ENCODE results near the gene TRPM5. TPM values are rescaled to one million over a fixed set of nuclear protein-coding genes. Genes with fewer than 3 reads are reported as not detected.

The TRPM5 gene
- polyA plus RNA-seq, 1 of the 3 experiments (the other 2 are of a cell fraction), result not detected

DNA sequence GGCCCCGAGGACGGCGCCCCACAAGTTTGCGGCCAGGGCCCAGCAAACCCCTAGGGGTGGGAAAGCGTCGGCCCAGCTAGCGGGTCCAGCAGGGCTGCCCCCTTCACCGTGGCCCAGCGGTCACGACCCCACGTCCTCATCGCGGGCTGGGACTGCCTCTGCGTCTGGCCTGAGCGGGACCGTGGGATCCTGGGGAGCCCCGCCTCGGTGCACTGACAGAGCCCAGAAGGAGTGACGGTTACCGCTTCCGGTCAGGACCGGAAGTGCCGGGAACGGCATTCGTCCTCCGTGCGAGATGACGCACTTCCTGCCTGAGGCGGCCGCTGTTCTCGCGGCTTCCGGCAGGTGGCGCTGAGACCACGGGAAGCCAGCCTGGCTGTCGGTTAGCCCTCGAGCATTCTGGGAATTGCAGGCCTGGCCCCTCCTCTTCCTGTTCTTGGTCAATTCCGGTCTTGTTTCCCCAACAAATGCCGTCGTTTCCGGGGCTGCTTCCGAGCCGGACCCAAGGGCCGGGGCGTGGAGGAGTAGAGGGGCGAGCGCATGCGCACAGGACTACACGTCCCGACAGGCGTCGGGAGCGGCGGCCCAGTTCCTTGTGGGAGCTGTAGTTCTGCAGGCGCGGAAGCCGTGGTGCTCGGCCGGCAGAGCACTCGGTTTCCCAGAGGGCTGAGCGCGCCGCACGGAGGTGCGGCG is 44.1 kb downstream of the TRPM5 start, which contains the start of gene TSSC4 (continued):
- TF ChIP-seq MXI1 (IDR thresholded peaks at IDR 0.05; ENCODE audit: low read depth, low read length) (peak; percentile 27), FOSL2 (IDR thresholded peaks at IDR 0.05; ENCODE audit: borderline replicate concordance, low read depth) (no peak; the same call in 1 of the 2 replicates), GABPA (IDR thresholded peaks at IDR 0.05; ENCODE audit: low read depth) (peak; percentile 97), POLR2AphosphoS5 (IDR thresholded peaks at IDR 0.05; ENCODE audit: low read depth, low read length) (peak; percentile 92), TEAD4 (IDR thresholded peaks at IDR 0.05; ENCODE audit: borderline replicate concordance, insufficient read depth) (0 out of 2 replicates have a peak, but pooled peaks have one; percentile 15), SMC3 (IDR thresholded peaks at IDR 0.05; ENCODE audit: low read depth, low read length) (peak; percentile 74; the same call in 1 of the 2 replicates)
- TF ChIP-seq, protein P1, sequence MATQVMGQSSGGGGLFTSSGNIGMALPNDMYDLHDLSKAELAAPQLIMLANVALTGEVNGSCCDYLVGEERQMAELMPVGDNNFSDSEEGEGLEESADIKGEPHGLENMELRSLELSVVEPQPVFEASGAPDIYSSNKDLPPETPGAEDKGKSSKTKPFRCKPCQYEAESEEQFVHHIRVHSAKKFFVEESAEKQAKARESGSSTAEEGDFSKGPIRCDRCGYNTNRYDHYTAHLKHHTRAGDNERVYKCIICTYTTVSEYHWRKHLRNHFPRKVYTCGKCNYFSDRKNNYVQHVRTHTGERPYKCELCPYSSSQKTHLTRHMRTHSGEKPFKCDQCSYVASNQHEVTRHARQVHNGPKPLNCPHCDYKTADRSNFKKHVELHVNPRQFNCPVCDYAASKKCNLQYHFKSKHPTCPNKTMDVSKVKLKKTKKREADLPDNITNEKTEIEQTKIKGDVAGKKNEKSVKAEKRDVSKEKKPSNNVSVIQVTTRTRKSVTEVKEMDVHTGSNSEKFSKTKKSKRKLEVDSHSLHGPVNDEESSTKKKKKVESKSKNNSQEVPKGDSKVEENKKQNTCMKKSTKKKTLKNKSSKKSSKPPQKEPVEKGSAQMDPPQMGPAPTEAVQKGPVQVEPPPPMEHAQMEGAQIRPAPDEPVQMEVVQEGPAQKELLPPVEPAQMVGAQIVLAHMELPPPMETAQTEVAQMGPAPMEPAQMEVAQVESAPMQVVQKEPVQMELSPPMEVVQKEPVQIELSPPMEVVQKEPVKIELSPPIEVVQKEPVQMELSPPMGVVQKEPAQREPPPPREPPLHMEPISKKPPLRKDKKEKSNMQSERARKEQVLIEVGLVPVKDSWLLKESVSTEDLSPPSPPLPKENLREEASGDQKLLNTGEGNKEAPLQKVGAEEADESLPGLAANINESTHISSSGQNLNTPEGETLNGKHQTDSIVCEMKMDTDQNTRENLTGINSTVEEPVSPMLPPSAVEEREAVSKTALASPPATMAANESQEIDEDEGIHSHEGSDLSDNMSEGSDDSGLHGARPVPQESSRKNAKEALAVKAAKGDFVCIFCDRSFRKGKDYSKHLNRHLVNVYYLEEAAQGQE (IDR thresholded peaks at IDR 0.05; ENCODE audit: low read depth, low read length), result 0 out of 2 replicates have a peak, but pooled peaks have one; percentile 19
- TF ChIP-seq, protein P2, sequence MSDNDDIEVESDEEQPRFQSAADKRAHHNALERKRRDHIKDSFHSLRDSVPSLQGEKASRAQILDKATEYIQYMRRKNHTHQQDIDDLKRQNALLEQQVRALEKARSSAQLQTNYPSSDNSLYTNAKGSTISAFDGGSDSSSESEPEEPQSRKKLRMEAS (IDR thresholded peaks at IDR 0.05; ENCODE audit: low read depth), result peak; percentile 72

DNA sequence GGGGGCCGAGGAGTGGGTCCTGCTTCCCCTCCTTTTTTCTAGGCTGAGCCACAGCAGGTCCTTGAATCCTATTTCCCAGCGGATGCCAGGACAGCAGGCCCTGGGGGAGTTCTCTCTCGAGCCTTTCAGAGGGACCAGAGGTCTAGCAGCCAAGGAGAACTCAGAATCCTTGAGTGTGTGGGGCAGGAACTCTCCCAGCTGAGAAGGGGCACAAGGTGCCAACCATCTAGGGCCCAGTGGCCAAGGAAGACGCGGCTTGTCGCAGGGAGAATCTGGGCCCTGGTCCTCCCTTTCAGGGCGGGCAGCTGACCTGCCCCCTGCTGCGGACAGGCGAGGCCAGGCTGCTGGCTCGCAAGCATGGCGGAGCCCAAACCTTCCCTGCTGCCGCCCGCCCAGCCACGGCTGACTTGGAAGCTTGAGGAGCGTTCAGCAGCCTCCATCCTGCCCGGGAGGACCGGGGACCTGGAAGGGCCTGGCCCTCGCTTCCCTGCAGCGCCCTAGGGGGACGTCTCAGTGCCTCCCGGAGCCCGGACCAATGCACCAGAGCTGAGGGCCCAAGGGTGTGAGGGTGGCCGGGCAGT is 44.7 kb downstream of the TRPM5 start:
- H3K4me2 ChIP-seq, result peak overlapping the region; percentile 99
- peak overlapping the region; percentile 93 to 95 for H3K27ac ChIP-seq (ENCODE audit: low read depth in 2 of 2, low read length in 1 of 2)
- CTCF ChIA-PET, result interaction anchor here (0.6 to 9.9 kb wide), 24 partner anchors 9 to 517 kb away, joined by 3 to 166 read pairs (median 5); partner anchors contain the start of gene CD81
- DNase-seq, result no peak
- 44% methylated on average over 3 of the region's 23 CpGs for WGBS (ENCODE audit: low lambda C conversion rate)
- no peaks in the 10 kb centered on the region for H3K9me2 ChIP-seq
- no peaks in the 10 kb centered on the region; the same call in 1 of the 2 replicates for H4K20me1 ChIP-seq (ENCODE audit: insufficient read depth)
- H3F3A ChIP-seq (replicated peaks; ENCODE audit: insufficient read depth), result peaks cover 10% of the 10 kb centered on the region
- peak overlapping the region; percentile 94 for H3K9ac ChIP-seq
- no peak overlapping the region for H2AFZ ChIP-seq (ENCODE audit: low read depth)
- H3K27me3 ChIP-seq (ENCODE audit: insufficient read depth), result no peaks in the 10 kb centered on the region
- H3K4me3 ChIP-seq (ENCODE audit: low read depth in 2 of 2, low read length in 1 of 2), result peak overlapping the region; percentile 88 to 91
- POLR2A ChIA-PET, result interaction anchor here (1.0 to 3.0 kb wide), 4 partner anchors 22 to 486 kb away, joined by 3 to 22 read pairs (median 10); partner anchors contain the start of genes CD81 and CDKN1C
- peaks cover 8 to 46% of the 10 kb centered on the region in 2 experiments for H3K36me3 ChIP-seq (replicated peaks in 1 of 2; ENCODE audit: control insufficient read depth in 1 of 2, insufficient read depth in 2 of 2, low read length in 1 of 2)
- peaks cover 10 to 23% of the 10 kb centered on the region in 2 experiments; a peak in 2 of 4 replicates for H3K4me1 ChIP-seq (ENCODE audit: control insufficient read depth in 1 of 2, insufficient read depth in 2 of 2, low read depth in 1 of 2, low read length in 1 of 2)
- TF ChIP-seq POLR2AphosphoS5 (IDR thresholded peaks at IDR 0.05; ENCODE audit: low read depth, low read length) (no peak), NRF1 (IDR thresholded peaks at IDR 0.05; ENCODE audit: low read depth, low read length) (no peak), EP300 (IDR thresholded peaks at IDR 0.05; ENCODE audit: borderline replicate concordance in 1 of 2, low read depth in 1 of 2, low read length in 1 of 2) (0 out of 4 replicates have a peak, but pooled peaks of 1 of the 2 experiments have one; percentile 4), TCF12 (IDR thresholded peaks at IDR 0.05) (no peak), ELF1 (IDR thresholded peaks at IDR 0.05) (no peak), SMC3 (IDR thresholded peaks at IDR 0.05; ENCODE audit: low read depth, low read length) (no peak), TEAD4 (IDR thresholded peaks at IDR 0.05; ENCODE audit: borderline replicate concordance, insufficient read depth) (no peak), CHD2 (IDR thresholded peaks at IDR 0.05; ENCODE audit: low read length, partially characterized antibody) (no peak)
- no peaks in the 10 kb centered on the region for H3K9me3 ChIP-seq
- peaks cover 30% of the 10 kb centered on the region for H3K79me2 ChIP-seq (ENCODE audit: insufficient read depth)

Data from SK-N-SH (cell line).